ENCODE measurements around the gene DUSP14. TPM values are rescaled to one million over a fixed set of nuclear protein-coding genes. Genes with fewer than 3 reads are reported as not detected.

The DUSP14 gene
- total RNA-seq, 4 donors from 2014 or later, result 2.2 to 2.7 (median 2.6) TPM

DNA sequence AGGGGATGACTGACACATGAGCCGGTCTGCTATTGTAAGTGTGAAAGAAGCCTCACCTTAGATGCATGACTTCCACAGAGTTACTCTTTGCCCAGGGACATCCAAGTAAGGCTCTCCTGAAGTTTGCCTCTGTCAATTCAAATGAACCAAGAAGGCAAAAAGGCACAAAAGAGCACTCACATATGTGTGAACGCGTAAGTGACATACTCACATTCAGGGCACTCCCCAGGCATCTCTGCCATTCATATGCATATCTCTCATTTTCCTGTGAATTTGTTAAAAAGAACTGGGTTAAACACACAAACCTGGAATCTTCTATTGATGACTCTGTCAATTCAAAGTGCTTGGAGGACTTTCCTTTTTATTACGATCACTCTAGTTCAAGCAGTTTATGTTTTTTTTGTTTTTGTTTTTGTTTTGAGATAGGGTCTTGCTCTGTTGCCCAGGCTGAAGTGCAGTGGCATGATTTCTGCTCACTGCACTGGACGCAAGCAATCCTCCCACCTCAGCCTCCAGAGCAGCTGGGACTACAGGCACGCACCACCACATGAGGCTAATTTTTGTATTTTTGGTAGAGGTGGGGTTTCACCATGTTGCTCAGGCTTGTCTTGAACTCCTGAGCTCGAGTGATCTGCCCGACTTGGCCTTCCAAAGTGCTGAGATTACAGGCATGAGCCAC, 49.4 kb downstream of the DUSP14 start:
- no peaks in the 10 kb centered on the region for H3K27me3 ChIP-seq
- TF ChIP-seq, protein P1, sequence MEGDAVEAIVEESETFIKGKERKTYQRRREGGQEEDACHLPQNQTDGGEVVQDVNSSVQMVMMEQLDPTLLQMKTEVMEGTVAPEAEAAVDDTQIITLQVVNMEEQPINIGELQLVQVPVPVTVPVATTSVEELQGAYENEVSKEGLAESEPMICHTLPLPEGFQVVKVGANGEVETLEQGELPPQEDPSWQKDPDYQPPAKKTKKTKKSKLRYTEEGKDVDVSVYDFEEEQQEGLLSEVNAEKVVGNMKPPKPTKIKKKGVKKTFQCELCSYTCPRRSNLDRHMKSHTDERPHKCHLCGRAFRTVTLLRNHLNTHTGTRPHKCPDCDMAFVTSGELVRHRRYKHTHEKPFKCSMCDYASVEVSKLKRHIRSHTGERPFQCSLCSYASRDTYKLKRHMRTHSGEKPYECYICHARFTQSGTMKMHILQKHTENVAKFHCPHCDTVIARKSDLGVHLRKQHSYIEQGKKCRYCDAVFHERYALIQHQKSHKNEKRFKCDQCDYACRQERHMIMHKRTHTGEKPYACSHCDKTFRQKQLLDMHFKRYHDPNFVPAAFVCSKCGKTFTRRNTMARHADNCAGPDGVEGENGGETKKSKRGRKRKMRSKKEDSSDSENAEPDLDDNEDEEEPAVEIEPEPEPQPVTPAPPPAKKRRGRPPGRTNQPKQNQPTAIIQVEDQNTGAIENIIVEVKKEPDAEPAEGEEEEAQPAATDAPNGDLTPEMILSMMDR (IDR thresholded peaks at IDR 0.05), result no peak
- no peak for TF ChIP-seq POLR2A (IDR thresholded peaks at IDR 0.05)
- peaks cover 0 to 92% (median 10%) of the 10 kb centered on the region in 3 donors for H3K36me3 ChIP-seq
- no peak overlapping the region for H3K27ac ChIP-seq
- DNase-seq, result no peak
- no peak overlapping the region for H3K4me3 ChIP-seq
- no peaks in the 10 kb centered on the region for H3K4me1 ChIP-seq
- no peaks in the 10 kb centered on the region for H3K9me3 ChIP-seq

DNA sequence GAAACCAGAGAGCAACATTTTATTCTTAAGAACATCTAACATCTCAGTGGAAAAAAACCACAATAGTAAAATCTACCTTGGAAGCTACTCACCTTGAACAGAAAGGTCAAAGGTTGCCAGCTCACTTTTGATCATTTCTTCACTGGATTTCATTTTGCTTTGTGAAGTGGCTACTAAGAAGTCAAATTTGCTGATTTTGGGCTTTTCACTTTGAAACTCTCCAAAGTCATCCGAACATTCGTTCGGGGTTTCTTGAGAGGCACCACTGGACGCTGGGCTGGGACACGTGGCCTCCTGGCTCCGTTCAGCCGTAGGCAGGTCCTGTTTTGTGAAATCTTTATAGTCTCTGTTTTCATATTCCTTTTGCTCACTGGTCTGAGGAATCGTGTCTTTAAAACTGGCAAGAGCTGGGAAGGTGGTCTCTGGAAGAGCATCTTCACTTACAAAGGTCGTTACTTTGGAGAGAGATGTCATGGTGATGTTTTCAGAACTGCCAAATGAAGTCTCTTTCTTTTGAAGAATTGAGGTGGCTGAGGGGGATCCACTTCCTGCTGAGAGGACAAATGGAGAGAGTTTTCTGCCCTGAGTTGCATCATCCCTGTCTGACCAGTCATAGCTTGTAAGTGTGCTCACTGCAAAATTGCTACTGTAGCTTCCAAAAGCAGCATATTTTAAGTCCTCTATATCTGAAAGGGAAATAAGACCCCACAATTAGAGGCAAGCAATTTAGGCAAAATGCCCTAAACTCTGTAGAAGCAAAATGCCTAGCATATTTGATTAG, 52.4 kb downstream of the DUSP14 start:
- no peaks in the 10 kb centered on the region for H3K4me1 ChIP-seq
- H3K36me3 ChIP-seq, result peaks cover 0 to 63% (median 10%) of the 10 kb centered on the region in 3 donors
- no peak overlapping the region for H3K27ac ChIP-seq
- no peak for DNase-seq
- no peaks in the 10 kb centered on the region for H3K9me3 ChIP-seq
- H3K27me3 ChIP-seq, result no peaks in the 10 kb centered on the region
- no peak for TF ChIP-seq POLR2A (IDR thresholded peaks at IDR 0.05)
- TF ChIP-seq, protein P1 (IDR thresholded peaks at IDR 0.05), result no peak
- H3K4me3 ChIP-seq, result no peak overlapping the region

DNA sequence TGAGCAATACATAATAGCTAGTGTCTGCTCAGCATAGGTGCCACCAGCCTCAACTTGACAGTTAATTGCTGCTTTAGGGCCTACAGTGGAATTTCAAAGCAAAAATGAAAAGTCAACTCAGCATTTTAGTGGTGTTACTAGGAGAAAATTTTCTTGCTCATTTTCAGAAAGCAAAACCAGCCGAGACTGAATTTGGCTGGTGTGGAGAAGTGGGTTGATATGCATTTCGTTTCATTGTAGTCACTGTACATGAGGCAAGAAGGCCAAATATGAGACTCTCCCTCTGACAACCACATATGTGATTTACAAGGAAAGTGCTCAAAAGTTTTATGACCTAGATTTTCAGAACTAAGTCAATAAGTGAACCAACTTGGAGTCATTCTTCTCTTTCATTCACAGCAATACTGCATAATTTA, 54.0 kb downstream of the DUSP14 start:
- Histone ChIP-seq H3K27ac (no peak overlapping the region), H3K9me3 (no peaks in the 10 kb centered on the region), H3K36me3 (peaks cover 0 to 51% (median 10%) of the 10 kb centered on the region in 3 donors), H3K4me3 (no peak overlapping the region), H3K4me1 (no peaks in the 10 kb centered on the region), H3K27me3 (no peaks in the 10 kb centered on the region)
- no peak for TF ChIP-seq POLR2A (IDR thresholded peaks at IDR 0.05)
- TF ChIP-seq, protein P1 (IDR thresholded peaks at IDR 0.05), result no peak
- no peak for DNase-seq

DNA sequence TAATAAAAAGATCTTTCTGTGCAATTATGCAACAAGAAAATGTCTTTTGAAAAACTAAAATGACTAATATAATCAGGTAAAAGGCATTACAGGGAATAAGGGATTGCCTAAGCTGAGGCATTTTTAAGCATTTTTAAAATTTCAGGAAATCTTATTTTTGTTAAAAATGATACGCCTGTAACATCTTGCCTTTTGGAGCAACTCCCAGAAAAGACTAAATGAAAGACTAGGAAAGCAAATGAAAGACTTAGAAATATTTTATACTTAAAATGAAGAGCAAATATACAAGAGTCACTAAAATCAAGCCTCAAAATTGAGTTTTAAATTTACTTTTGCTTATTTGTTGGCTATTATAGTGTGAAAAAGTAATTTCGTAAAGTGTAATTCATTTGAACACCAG, 55.8 kb downstream of the DUSP14 start:
- no peak overlapping the region for H3K27ac ChIP-seq
- no peaks in the 10 kb centered on the region for H3K27me3 ChIP-seq
- no peaks in the 10 kb centered on the region for H3K4me1 ChIP-seq
- H3K9me3 ChIP-seq, result no peaks in the 10 kb centered on the region
- H3K4me3 ChIP-seq, result no peak overlapping the region
- no peak for TF ChIP-seq POLR2A (IDR thresholded peaks at IDR 0.05)
- TF ChIP-seq, protein P1 (IDR thresholded peaks at IDR 0.05), result no peak
- DNase-seq, result no peak
- peaks cover 0 to 39% (median 10%) of the 10 kb centered on the region in 3 donors for H3K36me3 ChIP-seq

DNA sequence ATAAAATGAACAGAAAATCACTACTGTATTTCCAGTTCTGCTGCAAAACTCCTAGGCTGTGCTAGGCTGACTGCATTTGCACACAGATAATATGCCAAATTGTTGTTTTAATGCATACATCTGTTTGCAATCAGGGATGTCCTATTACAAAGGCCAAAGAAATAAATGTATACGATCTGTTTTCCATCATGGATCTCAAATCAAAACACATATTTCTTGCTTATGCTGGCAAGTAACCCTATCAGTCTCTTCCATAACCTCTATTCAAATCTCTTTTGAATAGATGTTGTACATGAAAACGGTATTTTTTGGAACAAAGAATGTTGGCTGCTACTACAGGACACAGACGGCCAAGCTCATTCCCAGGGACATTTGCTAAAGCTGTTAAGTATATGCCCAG, 56.6 kb downstream of the DUSP14 start:
- no peak overlapping the region for H3K4me3 ChIP-seq
- H3K4me1 ChIP-seq, result no peaks in the 10 kb centered on the region
- TF ChIP-seq POLR2A (IDR thresholded peaks at IDR 0.05), result no peak
- TF ChIP-seq, protein P1 (IDR thresholded peaks at IDR 0.05), result no peak
- H3K27me3 ChIP-seq, result no peaks in the 10 kb centered on the region
- no peak overlapping the region for H3K27ac ChIP-seq
- DNase-seq, result no peak
- H3K9me3 ChIP-seq, result no peaks in the 10 kb centered on the region
- peaks cover 0 to 39% (median 4%) of the 10 kb centered on the region in 3 donors for H3K36me3 ChIP-seq
